Smooth muscle cell (in vitro differentiated cells): ENCODE data around the gene SLC39A6. TPM values are rescaled to one million over a fixed set of nuclear protein-coding genes. Genes with fewer than 3 reads are reported as not detected.

Experiments
- DNase-seq: peaks from one replicate; lab custom pipeline; 2025; ENCODE audit not compliant: unreplicated experiment; lab: John Stamatoyannopoulos, UW
- H2AFZ ChIP-seq: fragments of 200-600 bp; sonication (generic); 2 replicates; pipeline ENCODE4 v1.6.0; 2016; ENCODE audit warnings: antibody characterized with exemption, low read depth, mild to moderate bottlenecking
- H3F3A ChIP-seq: fragments of 200-600 bp; sonication (generic); 2 replicates; pipeline ENCODE4 v1.6.0; 2017; ENCODE audit warnings: antibody characterized with exemption, low read depth
- H3K27ac ChIP-seq: fragments of 200-600 bp; sonication (generic); 2 replicates; pipeline ENCODE4 v1.5.1; 2016; ENCODE audit warnings: low read depth, mild to moderate bottlenecking
- H3K27me3 ChIP-seq: fragments of 200-600 bp; sonication (generic); 2 replicates; pipeline ENCODE4 v1.6.1; 2016; ENCODE audit warnings: low read depth, mild to moderate bottlenecking
- H3K36me3 ChIP-seq: fragments of 200-600 bp; sonication (generic); 2 replicates; pipeline ENCODE4 v1.5.1; 2016; ENCODE audit warnings: low read depth
- H3K4me1 ChIP-seq: fragments of 200-600 bp; sonication (generic); 2 replicates; pipeline ENCODE4 v1.5.1; 2016; ENCODE audit warnings: low read depth
- H3K4me2 ChIP-seq: fragments of 200-600 bp; sonication (generic); 2 replicates; pipeline ENCODE4 v1.6.0; 2016; ENCODE audit warnings: mild to moderate bottlenecking
- H3K4me3 ChIP-seq: fragments of 200-600 bp; sonication (generic); 2 replicates; pipeline ENCODE4 v1.5.1; 2016; ENCODE audit warnings: mild to moderate bottlenecking
- H3K79me2 ChIP-seq: fragments of 200-600 bp; sonication (generic); 2 replicates; pipeline ENCODE4 v1.6.0; 2016; ENCODE audit warnings: low read depth, mild to moderate bottlenecking
- H3K9ac ChIP-seq: fragments of 200-600 bp; sonication (generic); 2 replicates; pipeline ENCODE4 v1.6.0; 2016; ENCODE audit warnings: low read depth
- H3K9me3 ChIP-seq: fragments of 200-600 bp; sonication (generic); replicated peaks from 2 replicates; pipeline ENCODE4 v1.5.1; 2016; ENCODE audit warnings: low read depth
- H4K20me1 ChIP-seq: fragments of 200-600 bp; sonication (generic); 2 replicates; pipeline ENCODE4 v1.6.0; 2016; ENCODE audit warnings: low read depth
- CTCF ChIP-seq: fragments of 200-600 bp; sonication (generic); IDR thresholded peaks from 2 replicates; pipeline ENCODE4 v1.5.1; 2017; ENCODE audit warnings: borderline replicate concordance, mild to moderate bottlenecking, antibody characterized with exemption; ENCODE audit not compliant: insufficient read depth, poor library complexity, severe bottlenecking
- WGBS: methylation state at CpG from one replicate; pipeline ENCODE4 v1.1.7; 2016; ENCODE audit warnings: low lambda C conversion rate; 5-methylcytosine and 5-hydroxymethylcytosine counted together
- polyA plus RNA-seq: library from polyadenylated mRNA; unstranded; fragments of >200 nt; fragmentation: Nextera tagmentation; extraction: Ambion mirVana; gene quantifications from 2 replicates; pipeline ENCODE4 v1.2.1, GENCODE V29; 2016
- total RNA-seq: library from RNA; depleted of rRNA; stranded (reverse); fragments of >200 nt; gene quantifications from 2 replicates; pipeline ENCODE4 v1.2.3, GENCODE V29; 2014

SLC39A6 gene
- total and polyA plus RNA-seq, 2 experiments from 2014 or later = 54.7 to 117 TPM

GRCh38 chr18:36139245-36139644, 10.1 kb upstream of the SLC39A6 start:
- peaks cover 27% of the 10 kb centered on the region for H4K20me1 ChIP-seq
- WGBS = 88% methylated on average over 5 of the region's 5 CpGs

DNA sequence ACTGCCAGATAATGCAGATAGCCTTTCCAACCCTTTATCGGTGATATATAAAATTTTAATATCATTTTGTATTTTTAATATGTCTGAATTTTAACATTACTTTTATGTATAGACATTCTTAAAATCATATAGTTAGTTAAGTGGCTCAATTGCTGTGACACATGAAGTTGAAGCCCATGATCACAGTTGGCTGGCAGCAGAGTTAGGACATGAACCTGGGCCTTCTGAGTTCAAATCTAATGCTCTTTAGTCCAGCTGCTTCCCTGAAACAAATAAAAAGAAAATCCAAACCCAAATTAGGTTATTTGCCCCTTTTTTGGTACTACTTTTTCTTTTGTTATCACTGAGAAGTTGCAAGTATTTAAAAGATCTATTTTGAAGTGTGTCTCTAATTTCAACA, 6.1 kb upstream of the SLC39A6 start:
- Histone ChIP-seq H3K27ac (no peak overlapping the region), H4K20me1 (peaks cover 57% of the 10 kb centered on the region), H3K79me2 (peaks cover 60% of the 10 kb centered on the region), H2AFZ (no peak overlapping the region), H3K27me3 (no peaks in the 10 kb centered on the region), H3K4me3 (no peak overlapping the region), H3K4me1 (peaks cover 6% of the 10 kb centered on the region), H3F3A (no peaks in the 10 kb centered on the region), H3K36me3 (peaks cover 13% of the 10 kb centered on the region), H3K9me3 (no peaks in the 10 kb centered on the region), H3K4me2 (no peak overlapping the region), H3K9ac (no peak overlapping the region)
- no peak for TF ChIP-seq CTCF
- no peak for DNase-seq
- WGBS = 94% methylated on average over 1 of the region's 1 CpG

More at GRCh38 chr18:36139245-36139644, 10.1 kb upstream of the SLC39A6 start:
- H3K4me3 ChIP-seq = no peak overlapping the region
- peaks cover 23% of the 10 kb centered on the region for H3K79me2 ChIP-seq
- H3K9ac ChIP-seq = no peak overlapping the region
- no peak for TF ChIP-seq CTCF
- H3K9me3 ChIP-seq = no peaks in the 10 kb centered on the region
- H3K27me3 ChIP-seq = no peaks in the 10 kb centered on the region
- H3F3A ChIP-seq = no peaks in the 10 kb centered on the region
- H3K4me2 ChIP-seq = no peak overlapping the region
- DNase-seq = no peak
- H2AFZ ChIP-seq = no peak overlapping the region
- H3K36me3 ChIP-seq = peaks cover 35% of the 10 kb centered on the region
- H3K4me1 ChIP-seq = no peaks in the 10 kb centered on the region
- no peak overlapping the region for H3K27ac ChIP-seq

DNA sequence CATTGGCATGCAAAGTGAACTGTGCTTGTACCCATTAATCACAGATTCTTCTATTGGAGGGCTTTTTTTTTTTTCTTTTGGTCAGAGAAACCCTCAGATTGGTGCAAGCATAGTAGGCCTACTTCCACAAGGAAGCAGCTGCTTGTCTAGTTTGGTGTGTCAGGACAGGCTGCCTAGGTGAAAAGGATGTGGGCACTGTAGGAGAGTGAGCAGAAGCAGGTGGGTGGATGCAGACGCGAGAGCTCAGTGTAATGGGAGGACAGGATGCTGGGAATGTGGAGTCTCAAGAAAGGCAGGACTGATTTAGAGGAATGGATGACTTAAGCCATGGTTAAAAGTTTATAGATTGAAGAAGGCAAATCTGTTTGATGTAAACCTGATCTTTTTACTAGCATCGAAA, 3.6 kb upstream of the SLC39A6 start:
- Histone ChIP-seq H3K4me1 (peaks cover 13% of the 10 kb centered on the region), H3K27me3 (no peaks in the 10 kb centered on the region), H3F3A (no peaks in the 10 kb centered on the region), H3K4me2 (no peak overlapping the region), H3K36me3 (peaks cover 3% of the 10 kb centered on the region), H3K4me3 (no peak overlapping the region), H3K9me3 (no peaks in the 10 kb centered on the region), H3K79me2 (peaks cover 70% of the 10 kb centered on the region), H4K20me1 (peaks cover 63% of the 10 kb centered on the region), H3K27ac (no peak overlapping the region), H2AFZ (no peak overlapping the region), H3K9ac (no peak overlapping the region)
- 87% methylated on average over 3 of the region's 3 CpGs for WGBS
- TF ChIP-seq CTCF = no peak
- no peak for DNase-seq

DNA sequence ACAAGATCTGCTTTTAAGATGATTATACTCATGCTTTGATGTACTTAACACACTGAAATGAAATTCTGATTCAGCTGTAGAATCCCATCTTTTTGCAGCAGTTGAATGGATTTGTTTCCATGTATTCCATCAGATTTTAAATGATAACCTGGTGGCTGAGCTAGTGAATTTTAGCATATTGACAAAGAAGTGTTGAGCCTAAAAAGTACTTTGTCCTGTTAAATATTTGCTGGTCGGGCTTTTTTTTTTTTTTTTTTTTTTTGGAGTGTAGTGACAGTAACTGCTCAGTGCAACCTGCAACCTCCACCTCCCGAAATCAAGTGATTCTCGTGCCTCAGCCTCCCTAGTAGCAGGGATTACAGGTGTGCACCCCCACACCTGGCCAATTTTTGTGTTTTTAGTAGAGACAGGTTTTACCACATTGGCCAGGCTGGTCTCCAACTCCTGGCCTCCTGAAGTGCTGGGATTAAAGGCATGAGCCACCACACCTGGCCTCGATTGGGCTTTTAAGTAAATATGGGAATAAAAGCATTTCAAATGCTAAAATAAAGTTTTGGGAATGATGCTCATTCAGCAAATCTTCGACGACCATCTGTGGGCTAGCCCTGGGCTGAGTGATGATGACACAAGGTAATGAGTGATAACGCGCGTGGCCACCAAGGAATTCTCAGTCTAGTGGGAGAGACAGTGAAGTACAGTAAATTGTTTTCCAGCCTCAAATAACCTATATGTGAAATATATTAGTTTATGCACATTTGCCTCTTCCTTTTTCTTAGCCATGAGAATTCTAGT, 2.7 kb upstream of the SLC39A6 start:
- no peak overlapping the region for H3K4me3 ChIP-seq
- H3K9me3 ChIP-seq = no peaks in the 10 kb centered on the region
- peaks cover 16% of the 10 kb centered on the region for H3K4me1 ChIP-seq
- peaks cover 71% of the 10 kb centered on the region for H4K20me1 ChIP-seq
- no peak for DNase-seq
- H3K27me3 ChIP-seq = no peaks in the 10 kb centered on the region
- H3K36me3 ChIP-seq = no peaks in the 10 kb centered on the region
- H3K79me2 ChIP-seq = peaks cover 77% of the 10 kb centered on the region
- no peak overlapping the region for H3K9ac ChIP-seq
- H3F3A ChIP-seq = no peaks in the 10 kb centered on the region
- no peak overlapping the region for H2AFZ ChIP-seq
- H3K4me2 ChIP-seq = peak overlapping the region; percentile 91
- no peak overlapping the region for H3K27ac ChIP-seq
- no peak for TF ChIP-seq CTCF
- WGBS = 95% methylated on average over 9 of the region's 9 CpGs
